ENCODE data around the gene MAGI2.

- TF ChIP-seq EZH2 (IDR thresholded peaks at IDR 0.05; ENCODE audit: insufficient read depth, poor library complexity, severe bottlenecking) (no peak), EZH2phosphoT487 (IDR thresholded peaks at IDR 0.05; ENCODE audit: insufficient read depth, low read depth) (no peak)
These were observed 1341.0 kb downstream of the MAGI2 start for GRCh38 chr7:78112488-78112887.
